ENCODE results near the gene RGL4.
"Not testable (repeated sequence)": the region's sequence is repeated elsewhere in the genome, so short reads cannot be mapped to it uniquely, and the experiment has no call there.

RGL4 gene

GRCh38 chr22:23700706-23701105 is 9.9 kb downstream of the RGL4 start:
- no peak for FAIRE-seq

GRCh38 chr22:23704062-23704461 is 13.2 kb downstream of the RGL4 start:
- no peak for FAIRE-seq

- FAIRE-seq: no peak
Measured at GRCh38 chr22:23704829-23705228, 14.0 kb downstream of the RGL4 start.

- no peak for FAIRE-seq
Measured at GRCh38 chr22:23705358-23705757, 14.5 kb downstream of the RGL4 start.

GRCh38 chr22:23708270-23708669 is 17.5 kb downstream of the RGL4 start:
- no peak for FAIRE-seq

GRCh38 chr22:23709107-23709506 is 18.3 kb downstream of the RGL4 start:
- FAIRE-seq: no peak

GRCh38 chr22:23712256-23712655 is 21.4 kb downstream of the RGL4 start:
- no peak for FAIRE-seq

- FAIRE-seq: no peak
Measured at GRCh38 chr22:23713696-23714595, 23.1 kb downstream of the RGL4 start.

- no peak for FAIRE-seq
Measured at GRCh38 chr22:23714596-23715578, 24.1 kb downstream of the RGL4 start.

- FAIRE-seq: no peak
Measured at GRCh38 chr22:23715806-23716375, 25.1 kb downstream of the RGL4 start.

- no peak for FAIRE-seq
Measured at GRCh38 chr22:23716811-23717801, 26.3 kb downstream of the RGL4 start.

GRCh38 chr22:23718371-23719165 is 27.8 kb downstream of the RGL4 start:
- no peak for FAIRE-seq

- no peak for FAIRE-seq
Measured at GRCh38 chr22:23720855-23721254, 30.0 kb downstream of the RGL4 start.

- no peak for FAIRE-seq
Measured at GRCh38 chr22:23722160-23722559, 31.3 kb downstream of the RGL4 start.

GRCh38 chr22:23722724-23723123 is 31.9 kb downstream of the RGL4 start:
- FAIRE-seq: no peak

GRCh38 chr22:23728108-23728507 is 37.3 kb downstream of the RGL4 start:
- FAIRE-seq: not testable (repeated sequence)

GRCh38 chr22:23737696-23738095 is 46.9 kb downstream of the RGL4 start:
- no peak for FAIRE-seq

- no peak for FAIRE-seq
Measured at GRCh38 chr22:23742505-23743264, 51.9 kb downstream of the RGL4 start.

- no peak for FAIRE-seq
Measured at GRCh38 chr22:23743303-23743705, 52.5 kb downstream of the RGL4 start.

GRCh38 chr22:23744001-23744400 is 53.2 kb downstream of the RGL4 start:
- no peak for FAIRE-seq
